ENCODE results near the gene TENM3.

Gene TENM3

DNA sequence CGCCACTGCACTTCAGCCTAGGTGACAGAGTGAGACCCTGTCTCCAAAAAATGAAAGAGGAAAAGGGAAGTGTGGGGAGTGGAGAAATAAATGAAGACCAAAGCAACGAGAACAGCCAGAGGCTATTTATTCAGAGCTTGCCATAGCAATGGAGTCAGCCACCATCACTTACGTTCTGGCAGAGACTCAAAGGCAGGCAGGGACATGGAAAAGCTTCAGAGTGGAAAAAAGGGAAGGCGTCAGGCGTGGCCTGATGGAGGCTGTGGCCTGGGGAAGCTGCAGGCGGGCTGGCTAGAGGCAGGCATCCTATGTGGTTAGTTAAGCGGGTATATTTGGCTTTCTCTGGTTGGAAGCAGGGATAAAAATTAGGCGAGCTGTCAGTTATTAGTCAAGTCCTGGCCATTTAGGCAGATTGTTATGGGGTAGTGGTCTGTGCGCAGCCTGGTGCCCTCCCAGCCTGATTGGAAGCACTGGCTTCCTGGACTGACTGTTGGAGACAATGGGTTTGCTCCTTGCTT lies 600.7 kb downstream of the TENM3 start:
- Histone ChIP-seq H3K4me3 (ENCODE audit: low read depth, low read length) (no peak overlapping the region), H3K27ac (ENCODE audit: extremely low read depth, low read depth, low read length) (no peak overlapping the region), H3K36me3 (ENCODE audit: control insufficient read depth in 2 of 2, insufficient read depth in 1 of 2, low read length in 2 of 2) (no peaks in the 10 kb centered on the region), H3K4me1 (ENCODE audit: control insufficient read depth, insufficient read depth, low read length) (no peaks in the 10 kb centered on the region), H3K9me3 (ENCODE audit: control insufficient read depth, insufficient read depth, low read depth, low read length) (no peaks in the 10 kb centered on the region)
- ChIA-PET POLR2A (no interaction called here), CTCF (no interaction called here)
- TF ChIP-seq ZNF792 (tag by site-specific recombination; IDR thresholded peaks at IDR 0.05) (no peak), PRDM1 (tag by site-specific recombination; IDR thresholded peaks at IDR 0.05) (no peak), ZNF560 (tag by site-specific recombination; IDR thresholded peaks at IDR 0.05; ENCODE audit: borderline replicate concordance) (no peak), ZBTB6 (tag by site-specific recombination; IDR thresholded peaks at IDR 0.05) (no peak), ZNF114 (tag by site-specific recombination; IDR thresholded peaks at IDR 0.05) (no peak)
- TF ChIP-seq, protein P1, sequence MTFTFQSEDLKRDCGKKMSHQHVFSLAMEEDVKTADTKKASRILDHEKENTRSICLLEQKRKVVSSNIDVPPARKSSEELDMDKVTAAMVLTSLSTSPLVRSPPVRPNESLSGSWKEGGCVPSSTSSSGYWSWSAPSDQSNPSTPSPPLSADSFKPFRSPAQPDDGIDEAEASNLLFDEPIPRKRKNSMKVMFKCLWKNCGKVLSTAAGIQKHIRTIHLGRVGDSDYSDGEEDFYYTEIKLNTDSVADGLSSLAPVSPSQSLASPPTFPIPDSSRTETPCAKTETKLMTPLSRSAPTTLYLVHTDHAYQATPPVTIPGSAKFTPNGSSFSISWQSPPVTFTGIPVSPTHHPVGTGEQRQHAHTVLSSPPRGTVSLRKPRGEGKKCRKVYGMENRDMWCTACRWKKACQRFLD (tag by site-specific recombination; IDR thresholded peaks at IDR 0.05), result no peak
- TF ChIP-seq, protein P2, sequence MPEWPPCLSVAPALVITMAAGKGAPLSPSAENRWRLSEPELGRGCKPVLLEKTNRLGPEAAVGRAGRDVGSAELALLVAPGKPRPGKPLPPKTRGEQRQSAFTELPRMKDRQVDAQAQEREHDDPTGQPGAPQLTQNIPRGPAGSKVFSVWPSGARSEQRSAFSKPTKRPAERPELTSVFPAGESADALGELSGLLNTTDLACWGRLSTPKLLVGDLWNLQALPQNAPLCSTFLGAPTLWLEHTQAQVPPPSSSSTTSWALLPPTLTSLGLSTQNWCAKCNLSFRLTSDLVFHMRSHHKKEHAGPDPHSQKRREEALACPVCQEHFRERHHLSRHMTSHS (tag by site-specific recombination; IDR thresholded peaks at IDR 0.05), result no peak
- TF ChIP-seq, protein P3, sequence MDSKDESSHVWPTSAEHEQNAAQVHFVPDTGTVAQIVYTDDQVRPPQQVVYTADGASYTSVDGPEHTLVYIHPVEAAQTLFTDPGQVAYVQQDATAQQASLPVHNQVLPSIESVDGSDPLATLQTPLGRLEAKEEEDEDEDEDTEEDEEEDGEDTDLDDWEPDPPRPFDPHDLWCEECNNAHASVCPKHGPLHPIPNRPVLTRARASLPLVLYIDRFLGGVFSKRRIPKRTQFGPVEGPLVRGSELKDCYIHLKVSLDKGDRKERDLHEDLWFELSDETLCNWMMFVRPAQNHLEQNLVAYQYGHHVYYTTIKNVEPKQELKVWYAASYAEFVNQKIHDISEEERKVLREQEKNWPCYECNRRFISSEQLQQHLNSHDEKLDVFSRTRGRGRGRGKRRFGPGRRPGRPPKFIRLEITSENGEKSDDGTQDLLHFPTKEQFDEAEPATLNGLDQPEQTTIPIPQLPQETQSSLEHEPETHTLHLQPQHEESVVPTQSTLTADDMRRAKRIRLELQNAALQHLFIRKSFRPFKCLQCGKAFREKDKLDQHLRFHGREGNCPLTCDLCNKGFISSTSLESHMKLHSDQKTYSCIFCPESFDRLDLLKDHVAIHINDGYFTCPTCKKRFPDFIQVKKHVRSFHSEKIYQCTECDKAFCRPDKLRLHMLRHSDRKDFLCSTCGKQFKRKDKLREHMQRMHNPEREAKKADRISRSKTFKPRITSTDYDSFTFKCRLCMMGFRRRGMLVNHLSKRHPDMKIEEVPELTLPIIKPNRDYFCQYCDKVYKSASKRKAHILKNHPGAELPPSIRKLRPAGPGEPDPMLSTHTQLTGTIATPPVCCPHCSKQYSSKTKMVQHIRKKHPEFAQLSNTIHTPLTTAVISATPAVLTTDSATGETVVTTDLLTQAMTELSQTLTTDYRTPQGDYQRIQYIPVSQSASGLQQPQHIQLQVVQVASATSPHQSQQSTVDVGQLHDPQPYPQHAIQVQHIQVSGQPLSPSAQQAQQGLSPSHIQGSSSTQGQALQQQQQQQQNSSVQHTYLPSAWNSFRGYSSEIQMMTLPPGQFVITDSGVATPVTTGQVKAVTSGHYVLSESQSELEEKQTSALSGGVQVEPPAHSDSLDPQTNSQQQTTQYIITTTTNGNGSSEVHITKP (tag by site-specific recombination; IDR thresholded peaks at IDR 0.05), result no peak

DNA sequence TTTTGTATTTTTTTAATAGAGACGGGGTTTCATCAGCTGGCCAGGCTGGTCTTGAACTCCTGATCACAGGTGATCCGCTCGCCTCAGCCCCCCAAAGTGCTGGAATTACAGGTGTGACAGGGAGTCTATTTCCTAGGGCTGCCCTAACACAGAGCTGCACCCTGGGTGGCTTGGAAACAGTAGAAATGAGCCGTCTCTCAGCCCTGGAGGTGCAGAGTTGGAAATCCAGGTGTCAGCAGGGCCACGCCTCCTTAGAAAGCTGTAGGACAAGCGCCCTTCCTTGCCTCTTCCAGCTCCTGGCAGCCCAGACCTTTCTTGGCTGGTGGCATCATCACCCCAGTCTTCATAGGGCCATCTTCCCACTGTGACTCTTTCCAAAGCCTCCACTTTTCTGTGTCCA lies 602.4 kb downstream of the TENM3 start:
- POLR2A ChIA-PET, result no interaction called here
- Histone ChIP-seq H3K27ac (ENCODE audit: extremely low read depth, low read depth, low read length) (no peak overlapping the region), H3K9me3 (ENCODE audit: control insufficient read depth, insufficient read depth, low read depth, low read length) (no peaks in the 10 kb centered on the region), H3K36me3 (ENCODE audit: control insufficient read depth in 2 of 2, insufficient read depth in 1 of 2, low read length in 2 of 2) (no peaks in the 10 kb centered on the region), H3K4me3 (ENCODE audit: low read depth, low read length) (no peak overlapping the region), H3K4me1 (ENCODE audit: control insufficient read depth, insufficient read depth, low read length) (no peaks in the 10 kb centered on the region)
- CTCF ChIA-PET, result no interaction called here
- TF ChIP-seq ZXDB (tag by site-specific recombination; IDR thresholded peaks at IDR 0.05) (no peak), OVOL3 (tag by site-specific recombination; IDR thresholded peaks at IDR 0.05) (no peak), CTCF (tag by site-specific recombination; IDR thresholded peaks at IDR 0.05) (no peak), HOXC10 (CRISPR knock-in tag; IDR thresholded peaks at IDR 0.05) (no peak), MYNN (tag by site-specific recombination; IDR thresholded peaks at IDR 0.05; ENCODE audit: borderline replicate concordance) (no peak), ZNF280C (tag by site-specific recombination; IDR thresholded peaks at IDR 0.05) (no peak), ZNF548 (tag by site-specific recombination; IDR thresholded peaks at IDR 0.05) (no peak), ZBTB10 (tag by site-specific recombination; IDR thresholded peaks at IDR 0.05) (no peak), ZNF664 (tag by site-specific recombination; IDR thresholded peaks at IDR 0.05) (no peak), ZNF837 (tag by site-specific recombination; IDR thresholded peaks at IDR 0.05) (no peak), ZNF16 (tag by site-specific recombination; IDR thresholded peaks at IDR 0.05; ENCODE audit: low read depth) (no peak), WT1 (tag by site-specific recombination; IDR thresholded peaks at IDR 0.05) (no peak)
